HG03432 (cell line): ENCODE results near the gene KASH5.

ENCODE experiments used
- ATAC-seq: cut with Tn5 transposase; IDR thresholded peaks from one replicate; pipeline ENCODE4 v1.9.1; 2021; ENCODE audit warnings: mild to moderate bottlenecking, moderate library complexity; ENCODE audit not compliant: unreplicated experiment

Gene KASH5

DNA sequence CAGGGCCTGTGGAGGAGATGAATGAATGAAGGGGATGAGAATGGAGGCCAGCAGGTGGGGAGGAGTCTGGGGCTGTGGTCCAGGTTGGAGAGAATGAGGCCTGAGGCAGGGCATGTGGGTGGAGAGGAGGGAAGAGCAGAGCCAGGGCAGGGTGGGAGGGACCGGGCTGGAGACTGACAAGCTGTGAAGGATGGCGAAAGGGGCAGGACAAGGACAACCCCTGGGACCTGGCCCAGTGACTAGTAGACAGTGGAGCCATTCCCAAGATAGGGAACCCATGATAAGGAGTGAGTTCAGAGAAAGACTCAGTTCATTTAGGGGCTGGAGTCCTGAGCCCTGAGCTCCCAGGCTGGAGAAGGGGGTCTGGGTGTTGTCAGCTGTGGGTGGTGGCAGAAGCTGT lies 32.2 kb downstream of the KASH5 start:
- no peak for ATAC-seq

DNA sequence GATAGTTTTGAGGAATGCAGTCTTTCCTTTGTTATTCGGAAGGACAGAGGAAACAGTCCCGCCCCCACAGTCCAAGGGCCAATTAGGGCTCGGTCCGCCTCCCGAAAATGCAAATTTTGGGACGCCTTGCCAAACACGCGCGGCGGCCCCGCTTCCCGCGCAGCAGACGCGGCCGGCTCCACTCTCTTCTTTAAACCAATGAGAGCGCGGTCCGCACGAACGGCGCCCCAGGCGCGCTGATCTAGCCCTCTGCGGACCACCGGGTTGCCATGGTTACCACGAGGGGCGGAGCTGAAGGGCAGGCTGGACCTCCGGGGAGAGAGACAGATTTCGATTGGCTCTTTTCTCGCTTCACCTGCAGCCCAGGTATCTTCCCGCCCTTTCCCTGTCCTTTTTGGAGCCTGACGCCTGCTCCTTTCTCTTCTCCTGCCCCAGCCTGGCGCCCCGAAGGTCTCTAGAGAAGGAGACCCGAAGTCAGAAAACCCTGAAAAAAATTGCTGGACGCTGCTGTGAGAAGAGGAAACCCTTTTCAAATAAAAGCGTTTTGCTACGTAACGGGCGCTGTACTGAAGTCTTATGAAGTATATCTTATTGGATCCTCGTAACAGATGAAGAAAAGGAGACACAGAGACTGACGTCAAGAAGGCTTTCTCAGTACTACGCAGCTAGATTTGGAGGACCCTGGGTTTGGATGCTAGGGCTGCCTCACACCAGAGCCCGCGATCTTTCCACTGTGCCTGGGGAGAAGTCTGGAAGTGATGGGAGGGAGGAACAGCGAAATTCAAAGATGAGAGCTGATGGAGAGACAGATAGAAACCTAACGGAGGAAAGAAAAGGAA lies 33.2 kb downstream of the KASH5 start:
- no peak for ATAC-seq

DNA sequence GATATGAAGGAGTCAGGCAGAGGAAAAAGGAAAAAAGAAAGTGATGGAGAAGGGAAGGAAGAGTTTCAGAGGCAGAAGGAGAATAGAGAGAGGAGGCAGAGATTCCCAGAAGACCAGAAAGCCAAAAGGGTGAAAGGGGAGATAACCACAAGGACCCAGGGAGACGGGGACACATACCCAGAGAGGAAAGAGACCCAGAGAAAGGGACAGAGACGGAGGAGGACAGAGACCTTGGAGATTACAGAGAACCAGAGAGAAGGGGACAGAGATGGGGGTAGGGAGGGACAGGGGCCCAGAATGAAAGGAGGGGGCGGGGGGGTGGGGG lies 33.8 kb downstream of the KASH5 start:
- no peak for ATAC-seq

DNA sequence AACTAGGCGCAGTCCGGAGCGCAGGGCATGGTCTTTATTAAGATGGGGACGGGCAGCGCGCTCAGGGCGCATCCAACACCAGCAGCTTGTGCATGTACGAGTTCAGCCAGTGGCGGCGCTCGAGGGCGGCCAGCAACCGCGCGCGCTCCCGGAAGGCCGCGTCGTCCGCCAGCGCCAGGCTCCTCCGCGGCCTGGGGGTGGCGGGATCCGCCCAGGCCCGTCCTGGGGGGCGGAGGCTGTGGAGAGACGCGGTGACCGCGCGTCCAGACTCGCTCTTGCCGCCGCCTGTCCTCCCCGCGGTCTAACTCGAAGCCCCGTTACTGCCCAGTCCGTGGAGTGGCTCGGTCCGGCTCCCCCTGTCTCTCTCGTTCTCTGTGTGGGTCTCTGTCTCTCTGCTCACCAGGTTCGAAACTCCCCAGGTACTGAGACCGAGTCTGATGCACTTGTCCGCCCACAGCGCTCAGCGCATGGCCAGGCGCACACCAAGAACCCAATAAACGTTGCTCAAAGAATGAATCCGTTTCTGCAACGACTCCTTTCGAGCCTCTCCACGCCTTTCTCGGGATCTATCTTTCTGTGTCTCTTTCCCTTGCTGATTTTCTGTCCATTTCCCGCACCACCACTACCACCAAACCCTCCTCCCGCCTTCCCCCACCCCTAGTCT lies 34.5 kb downstream of the KASH5 start:
- ATAC-seq = no peak

DNA sequence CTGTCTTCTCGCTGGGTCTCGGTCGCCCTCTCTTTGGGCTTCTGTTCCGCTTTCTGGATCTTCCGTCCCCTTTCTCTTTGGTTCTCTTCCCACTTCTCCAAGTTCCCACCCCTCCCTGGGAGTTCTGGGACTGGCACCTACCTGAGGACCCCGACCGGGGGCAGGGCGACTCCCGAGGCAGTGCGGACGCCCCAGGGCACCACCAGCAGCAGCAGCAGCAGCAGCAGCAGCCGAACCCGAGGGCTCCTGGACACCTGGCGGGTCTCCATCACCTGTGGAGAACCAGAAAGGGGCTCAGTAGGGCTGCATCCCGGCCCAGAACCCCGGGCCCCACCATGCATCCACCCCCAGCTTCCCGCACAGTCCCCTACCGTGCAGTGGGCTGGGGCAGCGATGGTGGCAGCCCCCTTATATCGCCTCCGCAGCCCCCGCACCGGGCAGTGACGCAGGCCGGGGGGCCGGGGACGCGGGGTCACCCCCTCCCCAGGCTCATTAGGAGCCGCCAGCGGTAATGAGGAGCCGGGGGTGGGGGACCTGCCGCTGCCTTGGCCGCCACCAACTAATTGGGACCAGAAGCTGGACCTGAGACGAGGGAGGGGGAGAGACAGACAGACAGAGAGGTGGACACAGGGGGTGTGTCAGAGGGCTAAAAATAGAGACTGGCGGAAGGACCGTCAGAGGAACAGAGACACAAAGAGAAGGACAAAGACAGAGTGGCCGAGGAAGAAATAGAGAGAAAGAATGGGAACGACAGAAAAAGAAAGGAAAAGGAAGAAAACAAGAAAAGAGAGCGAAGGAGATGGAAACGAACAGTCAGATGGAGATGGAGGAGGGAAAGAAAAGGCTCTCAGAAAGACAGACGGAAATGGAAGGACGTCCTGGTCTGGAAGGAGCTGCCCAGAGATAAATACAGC lies 35.3 kb downstream of the KASH5 start, which contains the start of gene PTH2:
Gene PTH2, minus strand, starts transcription at position 371 of the 914 bp plus-strand sequence. Its CDS starts 102 bp downstream, at position 269.
- ATAC-seq = no peak

DNA sequence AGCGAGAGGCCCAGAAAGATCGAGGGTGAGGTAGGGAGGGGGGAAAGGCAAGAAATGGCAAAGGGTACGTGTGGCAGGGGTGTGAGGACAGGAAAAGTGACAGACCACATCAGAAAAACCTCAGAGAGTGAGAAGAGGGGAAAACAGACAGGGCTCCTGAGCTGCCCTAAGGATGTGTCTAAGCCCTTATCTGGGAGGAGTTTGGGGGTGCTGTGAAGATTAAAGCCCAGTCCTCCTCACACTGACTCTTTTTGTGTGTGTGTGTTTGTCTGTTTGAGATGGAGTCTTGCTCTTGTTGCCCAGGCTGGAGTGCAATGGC lies 35.9 kb downstream of the KASH5 start:
- ATAC-seq = no peak

DNA sequence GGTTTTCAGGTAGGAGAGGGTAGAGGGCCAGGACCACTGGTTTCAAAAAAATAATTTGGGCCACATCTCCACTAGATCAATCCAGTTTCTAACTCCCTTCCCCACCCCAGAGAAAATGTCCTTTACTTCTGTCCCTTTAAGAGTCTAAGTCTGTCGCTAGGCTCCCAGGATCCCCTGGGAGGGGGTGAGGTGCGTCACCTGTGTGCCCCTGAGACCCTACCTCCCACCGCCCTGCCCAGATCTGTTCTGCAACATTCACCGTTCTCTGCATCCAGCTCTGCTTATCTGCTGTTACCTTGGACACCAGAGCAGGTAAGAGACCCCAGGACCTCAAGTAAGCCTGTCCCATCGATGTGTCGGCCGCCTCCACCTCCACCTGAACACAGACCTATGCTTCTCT lies 37.1 kb downstream of the KASH5 start, which contains the start of gene GFY:
Gene GFY, plus strand, starts transcription at position 211 of the 400 bp plus-strand sequence. CDS start 1,043 bp downstream, outside the sequence.
- ATAC-seq = no peak

DNA sequence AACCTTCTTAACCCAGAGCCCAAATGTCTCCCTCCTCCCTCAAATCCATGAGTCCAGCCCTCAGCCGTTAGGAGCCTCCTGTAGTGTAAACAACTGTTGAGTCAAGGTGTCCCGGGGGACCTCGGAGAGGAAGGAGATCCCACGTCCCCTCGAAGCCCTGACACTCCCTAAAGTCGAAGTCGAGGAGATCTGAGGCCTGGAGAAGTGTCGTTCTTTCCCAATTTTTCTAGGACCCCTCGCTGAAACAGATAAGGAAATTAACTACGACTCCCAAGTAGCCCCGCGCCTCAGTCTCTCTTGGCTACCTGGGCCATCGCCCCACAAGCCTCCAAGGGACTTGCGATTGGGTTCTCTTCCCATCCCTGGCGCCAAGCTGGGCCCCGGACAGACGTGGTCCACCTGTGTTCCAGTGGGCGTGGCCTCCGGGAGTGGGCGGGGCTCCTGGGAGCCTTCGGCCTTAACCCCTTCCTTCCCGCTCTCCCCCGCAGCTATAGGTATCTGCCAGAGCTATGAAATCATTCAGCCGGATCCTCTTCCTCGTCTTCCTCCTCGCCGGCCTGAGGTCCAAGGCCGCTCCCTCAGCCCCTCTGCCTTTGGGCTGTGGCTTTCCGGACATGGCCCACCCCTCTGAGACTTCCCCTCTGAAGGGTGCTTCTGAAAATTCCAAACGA lies 38.0 kb downstream of the KASH5 start:
- no peak for ATAC-seq

GRCh38 chr19:49427339-49427738 lies 39.3 kb downstream of the KASH5 start:
- ATAC-seq = no peak

GRCh38 chr19:49427855-49428546 lies 40.0 kb downstream of the KASH5 start:
- ATAC-seq = no peak

GRCh38 chr19:49428547-49429451 lies 40.8 kb downstream of the KASH5 start:
- no peak for ATAC-seq

GRCh38 chr19:49430172-49430677 lies 42.2 kb downstream of the KASH5 start:
- no peak for ATAC-seq

GRCh38 chr19:49430678-49431329 lies 42.8 kb downstream of the KASH5 start:
- ATAC-seq = no peak

- ATAC-seq = no peak
Observed at GRCh38 chr19:49431330-49431749, 43.3 kb downstream of the KASH5 start.

- ATAC-seq = no peak
Observed at GRCh38 chr19:49432141-49433073, 44.4 kb downstream of the KASH5 start.

GRCh38 chr19:49433240-49433901 lies 45.3 kb downstream of the KASH5 start:
- no peak for ATAC-seq
